GM15510 (cell line): ENCODE measurements around the gene ROMO1.
A peak's percentile ranks its signal among the peaks of the same experiment; 100 is the strongest.

ENCODE experiments used
- POLR2A ChIP-seq: IDR thresholded peaks from 3 replicates; pipeline ENCODE4 v1.6.1; 2011; ENCODE audit warnings: borderline replicate concordance; ENCODE audit not compliant: insufficient read length; ENCODE audit errors: extremely low read depth

Gene ROMO1

DNA sequence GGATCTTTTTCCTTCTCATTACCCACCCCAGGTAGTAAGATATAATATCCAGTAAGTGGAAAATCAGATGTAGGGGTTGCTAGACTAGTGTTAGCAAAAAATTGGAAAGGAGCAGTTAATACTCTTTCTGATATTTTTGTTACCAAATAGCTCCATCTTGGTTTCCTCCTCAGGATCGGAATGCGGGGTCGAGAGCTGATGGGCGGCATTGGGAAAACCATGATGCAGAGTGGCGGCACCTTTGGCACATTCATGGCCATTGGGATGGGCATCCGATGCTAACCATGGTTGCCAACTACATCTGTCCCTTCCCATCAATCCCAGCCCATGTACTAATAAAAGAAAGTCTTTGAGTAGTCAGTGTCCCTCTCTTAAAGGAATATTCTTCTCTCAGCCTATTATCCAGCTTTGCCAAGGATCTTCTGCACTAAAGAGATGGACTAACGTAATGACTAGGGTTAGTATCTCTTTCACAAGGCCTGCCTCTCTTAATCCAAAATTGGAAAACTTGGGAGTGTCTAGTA, 1.5 kb downstream of the ROMO1 start:
- TF ChIP-seq POLR2A = no peak

DNA sequence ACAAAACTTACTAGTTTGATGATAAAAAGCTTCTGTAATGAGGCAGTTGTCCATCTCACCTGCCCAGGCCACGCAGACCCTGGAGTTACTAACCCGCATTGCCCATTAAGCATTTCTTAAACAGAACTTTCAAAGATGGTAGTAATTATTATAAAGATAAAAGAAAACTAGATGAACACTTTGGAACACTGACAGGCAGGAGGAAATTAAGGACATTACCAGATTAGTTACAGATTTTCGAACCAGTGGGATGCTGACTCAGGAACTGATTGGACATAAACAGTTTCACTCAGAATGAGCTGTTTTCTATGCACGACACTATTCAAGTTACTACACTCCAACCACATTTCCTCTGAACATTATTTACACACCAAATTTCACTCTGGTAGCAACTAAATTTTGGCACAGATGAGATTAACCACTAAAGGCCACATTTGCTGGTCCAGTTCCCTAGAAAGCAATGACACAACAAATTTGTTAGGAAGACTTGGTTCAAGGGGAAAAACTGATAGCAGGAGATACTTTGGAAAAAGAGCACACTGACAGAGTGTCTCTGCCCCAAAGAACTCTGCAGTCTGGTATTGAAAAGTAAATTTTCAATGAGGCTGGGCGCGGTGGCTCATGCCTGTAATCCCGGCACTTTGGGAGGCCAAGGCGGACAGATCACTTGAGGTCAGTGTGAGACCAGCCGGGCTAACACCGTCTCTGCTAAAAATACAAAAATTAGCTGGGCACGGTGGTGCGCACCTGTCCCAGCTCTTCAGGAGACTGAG, 3.0 kb downstream of the ROMO1 start:
- TF ChIP-seq POLR2A = peak; percentile 5

DNA sequence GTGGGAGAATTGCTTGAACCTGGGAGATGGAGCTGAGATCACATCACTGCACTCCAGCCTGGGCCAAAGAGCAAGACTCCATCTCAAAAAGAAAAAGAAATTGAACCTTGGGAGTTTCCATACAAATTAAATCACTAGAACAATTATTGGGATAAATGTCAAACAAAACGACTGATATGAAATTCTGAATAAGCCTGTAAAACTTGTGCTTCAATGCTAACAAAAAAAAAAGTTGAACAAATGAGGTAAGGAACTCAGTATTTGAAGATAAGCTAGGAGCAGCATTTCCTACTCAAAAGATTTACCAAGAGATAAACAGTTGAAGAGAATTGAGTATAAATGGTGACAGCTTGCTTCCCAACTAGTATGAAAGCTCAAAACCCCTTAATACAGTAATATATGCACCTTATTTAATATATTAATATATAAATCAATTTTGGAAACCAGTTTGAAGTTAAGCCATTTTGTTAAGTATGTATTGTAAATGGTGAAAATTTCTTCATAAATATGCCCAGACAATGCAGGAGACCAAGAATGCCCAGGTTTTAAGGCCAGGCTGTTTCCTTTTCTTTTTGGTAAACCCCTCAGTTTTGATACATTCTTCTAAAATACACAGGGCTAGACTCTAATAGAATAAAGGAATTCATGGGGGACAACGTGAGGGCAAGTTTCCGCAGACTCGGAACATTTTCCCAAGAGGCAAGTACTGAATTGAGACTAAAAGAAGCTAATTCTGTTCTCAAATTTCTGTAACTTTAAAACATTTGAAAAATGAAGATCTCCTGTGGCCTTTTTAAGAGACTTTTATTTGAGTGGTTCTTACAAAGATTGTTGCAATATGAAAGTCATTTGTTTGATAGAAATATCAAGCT, 3.9 kb downstream of the ROMO1 start:
- TF ChIP-seq POLR2A = peak; percentile 8

DNA sequence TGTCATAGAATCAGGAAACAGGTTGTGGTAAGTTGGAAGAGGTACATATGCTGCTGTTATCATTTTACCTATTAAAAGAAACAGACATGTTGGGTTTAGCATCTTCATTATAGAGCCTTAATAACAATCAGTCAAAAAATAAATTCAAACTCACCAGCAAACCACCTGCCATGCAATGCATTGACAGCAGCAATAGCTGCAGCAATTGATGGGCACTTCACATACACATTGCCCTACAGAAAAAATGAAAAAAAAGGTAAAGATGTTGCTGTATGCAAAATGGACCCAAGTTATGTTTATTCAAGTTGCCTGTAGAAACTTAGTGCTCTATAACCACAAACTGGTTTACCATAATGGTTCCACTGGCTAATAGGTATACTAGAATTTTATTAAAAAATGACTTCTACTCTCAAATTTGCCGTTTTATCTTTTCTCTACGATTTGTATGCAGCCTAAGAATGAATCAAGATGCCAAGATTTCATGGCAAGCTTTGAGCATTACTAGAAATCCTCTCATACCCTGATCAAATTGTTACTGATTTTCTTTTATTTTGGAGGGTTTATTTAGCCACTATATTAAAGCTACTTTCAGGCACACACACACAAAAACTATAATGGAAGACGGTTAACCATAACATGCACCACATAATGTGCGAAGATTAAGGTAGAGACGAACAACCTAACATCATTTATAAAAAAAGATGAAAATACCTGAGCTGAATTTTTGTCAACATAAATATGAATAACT, 5.5 kb downstream of the ROMO1 start:
- TF ChIP-seq POLR2A = no peak

GRCh38 chr20:35708502-35708901, 9.3 kb downstream of the ROMO1 start:
- no peak for TF ChIP-seq POLR2A

GRCh38 chr20:35709259-35709658, 10.1 kb downstream of the ROMO1 start:
- TF ChIP-seq POLR2A = no peak

- no peak for TF ChIP-seq POLR2A
Observed at GRCh38 chr20:35710039-35710438, 10.8 kb downstream of the ROMO1 start.

DNA sequence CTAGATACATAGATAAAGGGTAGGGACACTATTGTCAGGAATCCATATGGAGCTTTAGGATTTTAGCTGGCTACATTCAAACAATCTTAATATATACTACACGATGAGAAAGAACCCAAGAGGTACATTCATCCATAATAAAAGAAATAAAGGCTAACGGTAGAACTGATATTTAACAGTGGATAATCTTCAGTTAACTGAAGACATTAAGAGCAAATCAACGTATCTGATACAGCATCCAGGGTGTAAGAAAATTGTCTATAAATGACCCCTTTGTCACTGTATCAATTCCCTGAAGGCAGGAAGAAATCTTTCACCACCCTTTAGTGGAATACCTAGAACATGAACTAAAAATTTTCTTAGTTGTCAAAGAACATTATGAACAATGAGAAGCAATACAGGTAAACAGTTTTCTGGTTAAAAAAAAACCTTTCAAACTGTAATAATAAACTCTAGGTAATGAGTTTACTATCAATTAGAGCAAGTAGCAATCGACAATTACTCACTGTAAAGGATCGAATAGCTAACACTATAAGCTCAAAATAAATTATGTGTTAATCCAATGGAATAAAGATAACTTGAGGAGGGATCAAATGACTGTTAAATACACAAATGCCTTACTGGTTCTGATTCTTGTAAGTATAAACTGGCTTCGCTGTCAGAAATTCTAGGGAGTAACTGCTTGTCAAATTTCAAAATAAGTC, 11.8 kb downstream of the ROMO1 start:
- no peak for TF ChIP-seq POLR2A

GRCh38 chr20:35711588-35712209, 12.5 kb downstream of the ROMO1 start:
- TF ChIP-seq POLR2A = no peak

DNA sequence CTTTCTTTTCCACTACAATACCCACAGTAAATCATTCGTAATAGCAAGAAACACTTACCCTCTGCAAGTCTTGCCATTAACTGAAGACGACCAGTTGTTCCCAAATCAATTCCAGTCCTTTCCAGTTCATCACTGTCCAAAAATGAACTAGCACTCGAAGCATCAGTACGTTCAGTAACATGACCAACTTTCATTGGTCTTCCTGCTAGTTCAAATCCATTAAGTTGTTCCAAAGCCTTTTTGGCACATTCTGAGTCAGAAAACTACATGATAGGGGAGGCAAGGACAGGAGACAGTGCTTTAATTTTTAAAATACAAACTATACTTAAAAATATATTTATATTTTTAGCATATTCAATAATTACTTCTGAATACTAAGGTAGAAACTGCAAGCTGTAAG, 14.9 kb downstream of the ROMO1 start:
- no peak for TF ChIP-seq POLR2A

- no peak for TF ChIP-seq POLR2A
Observed at GRCh38 chr20:35715652-35716051, 16.4 kb downstream of the ROMO1 start.

- TF ChIP-seq POLR2A = no peak
Observed at GRCh38 chr20:35716330-35716729, 17.1 kb downstream of the ROMO1 start.

DNA sequence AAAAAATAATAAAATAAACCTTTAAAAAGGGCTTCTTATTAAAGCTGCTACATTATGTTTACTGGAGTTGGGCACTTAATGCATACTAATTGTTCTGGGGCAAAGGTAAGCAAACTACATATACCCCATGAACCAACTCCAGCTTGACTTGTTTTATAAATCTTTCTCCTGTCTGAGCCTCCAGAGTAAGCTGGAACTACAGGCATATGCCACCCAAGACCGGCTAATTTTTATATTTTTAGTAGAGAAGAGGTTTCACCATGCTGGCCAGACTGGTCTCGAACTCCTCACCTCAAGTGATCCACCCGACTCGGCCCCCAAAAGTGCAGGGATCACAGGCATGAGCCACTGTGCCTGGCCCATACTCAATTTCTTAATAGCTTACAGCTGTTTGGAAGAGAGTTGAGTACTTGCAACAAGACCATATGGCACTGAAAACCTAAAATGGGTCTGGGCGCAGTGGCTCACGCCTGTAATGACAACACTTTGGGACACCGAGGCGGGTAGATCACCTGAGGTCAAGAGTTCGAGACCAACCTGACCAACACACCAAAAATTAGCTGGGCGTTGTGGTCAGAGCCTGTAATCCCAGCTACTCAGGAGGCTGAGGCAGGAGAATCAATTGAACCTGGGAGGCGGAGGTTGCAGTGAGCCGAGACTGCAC, 19.9 kb downstream of the ROMO1 start:
- peak; percentile 8 for TF ChIP-seq POLR2A
